ENCODE measurements around the gene ZNF12. TPM values are rescaled to one million over a fixed set of nuclear protein-coding genes. Genes with fewer than 3 reads are reported as not detected.

Gene ZNF12
- total and polyA plus RNA-seq, 12 donors = 7.2 to 18.0 (median 16.2) TPM

GRCh38 chr7:6655636-6656385 lies 50.9 kb downstream of the ZNF12 start:
- no peak for ATAC-seq
- WGBS, 2 donors = 89 to 93% methylated on average over 17 of the region's 17 CpGs
- Histone ChIP-seq H3K27me3 (no peaks in the 10 kb centered on the region), H3K4me1 (no peaks in the 10 kb centered on the region), H3K9me3 (peaks cover 0 to 17% (median 0%) of the 10 kb centered on the region in 11 donors), H3K27ac (no peak overlapping the region), H3K4me3 (no peak overlapping the region), H3K36me3 (peaks cover 6 to 43% (median 20%) of the 10 kb centered on the region in 9 donors)
- intact Hi-C loops (cut with DNase I) = no loop called here
- no peak for DNase-seq
- TF ChIP-seq CTCF (IDR thresholded peaks at IDR 0.05) = no peak

GRCh38 chr7:6654842-6655610 lies 51.7 kb downstream of the ZNF12 start:
- Histone ChIP-seq H3K27me3 (no peaks in the 10 kb centered on the region), H3K9me3 (peaks cover 0 to 20% (median 0%) of the 10 kb centered on the region in 11 donors), H3K36me3 (peaks cover 6 to 51% (median 20%) of the 10 kb centered on the region in 9 donors), H3K4me3 (no peak overlapping the region), H3K4me1 (no peaks in the 10 kb centered on the region), H3K27ac (no peak overlapping the region)
- DNase-seq (no peak), ATAC-seq (no peak)
- WGBS, 2 donors = 93 to 96% methylated on average over 48 of the region's 48 CpGs
- no peak for TF ChIP-seq CTCF (IDR thresholded peaks at IDR 0.05)
- intact Hi-C loops (cut with DNase I) = no loop called here

- DNase-seq (no peak), ATAC-seq (no peak)
- 93 to 94% methylated on average over 79 to 94 of the region's 94 CpGs for WGBS, 2 donors
- peaks cover 6 to 59% (median 20%) of the 10 kb centered on the region in 9 donors for H3K36me3 ChIP-seq
- intact Hi-C loops (cut with DNase I) = no loop called here
- peaks cover 0 to 20% (median 0%) of the 10 kb centered on the region in 11 donors for H3K9me3 ChIP-seq
- no peaks in the 10 kb centered on the region for H3K27me3 ChIP-seq
- no peak for TF ChIP-seq CTCF (IDR thresholded peaks at IDR 0.05)
- H3K4me1 ChIP-seq = no peaks in the 10 kb centered on the region
- no peak overlapping the region for H3K27ac ChIP-seq
- no peak overlapping the region for H3K4me3 ChIP-seq
Observed at GRCh38 chr7:6654113-6654841, 52.5 kb downstream of the ZNF12 start.

Measured in heart right ventricle (tissue), 16 donors.